ENCODE data around the gene MYRFL. TPM values are rescaled to one million over a fixed set of nuclear protein-coding genes. Genes with fewer than 3 reads are reported as not detected.

Gene MYRFL
- total and polyA plus RNA-seq, 2 of the 8 experiments (the other 6 are each of a cell fraction or from before 2014, with no cell fraction given), result 1.1 to 2.0 TPM

GRCh38 chr12:69843608-69844007 is 18.6 kb downstream of the MYRFL start:
- peaks cover 0 to 1% (median 0%) of the 10 kb centered on the region in 4 experiments; a peak in 1 of 7 replicates for H3K27me3 ChIP-seq (replicated peaks in 1 of 4; ENCODE audit: control insufficient read depth in 3 of 4, extremely low read depth in 1 of 4, insufficient read depth in 3 of 4, low read length in 3 of 4)
- 89% methylated on average over 2 of the region's 2 CpGs; no CpG with 5 or more reads in 1 of the 2 experiments for WGBS, 2 experiments (ENCODE audit: extremely low coverage in 1 of 2, insufficient coverage in 1 of 2, insufficient read length in 1 of 2, insufficient replicate concordance in 2 of 2, low coverage in 1 of 2, low lambda C conversion rate in 2 of 2, missing lambda C conversion rate in 1 of 2)

More at GRCh38 chr12:69843608-69844007, 18.6 kb downstream of the MYRFL start:
- no peak for DNase-seq (ENCODE audit: low read depth in 1 of 2, low spot score in 2 of 2)
- H3K79me1 ChIP-seq (ENCODE audit: low read depth, low read length), result no peaks in the 10 kb centered on the region
- TF ChIP-seq EP300 (IDR thresholded peaks at IDR 0.05; ENCODE audit: borderline replicate concordance in 1 of 2, low read depth in 2 of 2, low read length in 2 of 2), result no peak
- TF ChIP-seq RNF2 (IDR thresholded peaks at IDR 0.05; ENCODE audit: borderline replicate concordance, low read depth, low read length, missing control alignments, poor library complexity, severe bottlenecking), result no peak
- TF ChIP-seq CREB1 (IDR thresholded peaks at IDR 0.05), result no peak
- no peak for TF ChIP-seq ASH2L (IDR thresholded peaks at IDR 0.05; ENCODE audit: low read length)
- TF ChIP-seq E2F6 (IDR thresholded peaks at IDR 0.05), result no peak
- TF ChIP-seq ATF2 (IDR thresholded peaks at IDR 0.05; ENCODE audit: low read length), result no peak
- no peak for TF ChIP-seq GTF2F1 (IDR thresholded peaks at IDR 0.05; ENCODE audit: borderline replicate concordance, low read depth, low read length)
- H2BK120ac ChIP-seq (replicated peaks; ENCODE audit: low read depth, low read length), result no peak overlapping the region
- FAIRE-seq, result no peak
- H3K9me3 ChIP-seq (ENCODE audit: insufficient read depth in 2 of 2, low read depth in 1 of 2, low read length in 1 of 2), result no peaks in the 10 kb centered on the region
- no peak overlapping the region for H2BK20ac ChIP-seq (ENCODE audit: low read length)
- H2AK5ac ChIP-seq (ENCODE audit: low read depth, low read length), result no peak overlapping the region
- no peak overlapping the region for H3K4ac ChIP-seq (replicated peaks; ENCODE audit: insufficient read length, low read depth, low read length)
- CTCF ChIA-PET (ENCODE audit: partially characterized antibody), result interaction anchor here (1.0 kb wide), 1 partner anchor 733 kb away, joined by 4 read pairs; no protein-coding TSS in a partner anchor
- H3K4me3 ChIP-seq (ENCODE audit: extremely low read depth in 1 of 4, insufficient read depth in 2 of 4, low read depth in 3 of 4, low read length in 4 of 4), result no peak overlapping the region
- no peaks in the 10 kb centered on the region for H3K79me2 ChIP-seq (ENCODE audit: control insufficient read depth in 1 of 2, insufficient read depth in 2 of 2, low read length in 2 of 2)
- no peak overlapping the region for H3K23ac ChIP-seq (ENCODE audit: insufficient read length)
- no peak overlapping the region for H4K8ac ChIP-seq (ENCODE audit: extremely low read depth, insufficient read depth, low read length)
- no peak overlapping the region for H3K9ac ChIP-seq (replicated peaks in 1 of 4; ENCODE audit: extremely low read depth in 1 of 4, low read depth in 3 of 4, low read length in 3 of 4)
- no peak overlapping the region for H2BK15ac ChIP-seq (ENCODE audit: low read length)
- POLR2A ChIA-PET (ENCODE audit: partially characterized antibody), result no interaction called here
- H2BK12ac ChIP-seq (ENCODE audit: low read depth, low read length), result no peak overlapping the region
- no peak overlapping the region for H3K27ac ChIP-seq (ENCODE audit: low read depth, low read length)
- H3K4me2 ChIP-seq (ENCODE audit: insufficient read depth in 1 of 2, low read depth in 2 of 2, low read length in 2 of 2), result no peak overlapping the region
- no peak overlapping the region for H4K91ac ChIP-seq (replicated peaks; ENCODE audit: insufficient read length, low read length)
- H3K18ac ChIP-seq (ENCODE audit: extremely low read depth, low read length), result no peak overlapping the region
- no peaks in the 10 kb centered on the region for H3K23me2 ChIP-seq (ENCODE audit: low read depth, low read length)
- H4K20me1 ChIP-seq (replicated peaks in 1 of 2; ENCODE audit: control insufficient read depth in 1 of 2, insufficient read depth in 2 of 2, low read length in 2 of 2), result no peaks in the 10 kb centered on the region
- H2AFZ ChIP-seq (ENCODE audit: low read length), result no peak overlapping the region
- no peaks in the 10 kb centered on the region for H3K36me3 ChIP-seq (ENCODE audit: control insufficient read depth in 2 of 4, insufficient read depth in 4 of 4, low read length in 3 of 4)
- H3K56ac ChIP-seq (replicated peaks; ENCODE audit: insufficient read length, low read depth, low read length), result no peak overlapping the region
- H3K14ac ChIP-seq (ENCODE audit: insufficient read length), result no peak overlapping the region
- H2BK5ac ChIP-seq (ENCODE audit: low read depth, low read length), result no peak overlapping the region
- no peaks in the 10 kb centered on the region for H3K4me1 ChIP-seq (replicated peaks in 1 of 4; ENCODE audit: control insufficient read depth in 3 of 4, insufficient read depth in 4 of 4, low read length in 3 of 4)
- no peak overlapping the region for H4K5ac ChIP-seq (ENCODE audit: insufficient read length, low read depth, low read length)
